HepG2 (cell line): ENCODE results near the gene MYO5A. TPM values are rescaled to one million over a fixed set of nuclear protein-coding genes. Genes with fewer than 3 reads are reported as not detected.

Source experiments
- ATAC-seq: fragments of 200-7000 bp; cut with Tn5 transposase; 3 replicates; pipeline ENCODE4 v1.9.1; 2020; ENCODE audit warnings: mild to moderate bottlenecking, moderate library complexity
- BruUV-seq: library from RNA; stranded (reverse); fragments of 400-500 nt; replicated peaks from 2 replicates; lab custom pipeline; 2021; lab: Mats Ljungman, UMichigan
- CTCF ChIA-PET: fragments of 300-600 bp; formaldehyde crosslinking; extraction: SDS; loops from one replicate; lab custom pipeline; 2021; ENCODE audit warnings: low total read pairs, inconsistent platforms, low intra/inter-chr PET ratio; lab: Yijun Ruan, JAX
- POLR2A ChIA-PET: fragments of 350-600 bp; sonication (Branson Sonifier 250); formaldehyde crosslinking; loops from one replicate; lab custom pipeline; 2020; ENCODE audit warnings: antibody characterized with exemption, inconsistent platforms; lab: Yijun Ruan, JAX
- DNase-seq: peaks from one replicate; pipeline ENCODE4 v3.0.0-alpha.2; 2015; ENCODE audit warnings: low spot score
- FAIRE-seq: peaks from 3 replicates; lab custom pipeline; 2011; peaks lifted over from hg19 to GRCh38; lab: Jason Lieb, UNC
- H2AFZ ChIP-seq: one replicate; pipeline ENCODE4 v1.6.1; 2011; ENCODE audit warnings: low read length, inconsistent platforms
- H3K27ac ChIP-seq: fragments of 300-600 bp; 3 replicates; pipeline ENCODE4 v1.8.0; 2011; ENCODE audit warnings: mixed run types, mild to moderate bottlenecking, mixed read lengths, low read length, inconsistent platforms; ENCODE audit not compliant: insufficient read depth; ENCODE audit errors: extremely low read length
- H3K27me3 ChIP-seq, 2 experiments: fragments of 200-600 bp in 1 of 2; 2 replicates in 1 of 2; 3 replicates in 1 of 2; pipeline versions ENCODE4 v1.6.0 to v1.8.0; 2011; ENCODE audit warnings: low read length in 2 of 2, mild to moderate bottlenecking in 2 of 2, moderate library complexity in 2 of 2, inconsistent platforms in 1 of 2; ENCODE audit not compliant: insufficient read depth in 2 of 2, control insufficient read depth in 1 of 2
- H3K36me3 ChIP-seq, 2 experiments: fragments of 200-600 bp in 1 of 2; replicated peaks in 1 of 2; 2 replicates in 1 of 2; 3 replicates in 1 of 2; pipeline versions ENCODE4 v1.5.1 to v1.8.0; 2011; ENCODE audit warnings: low read length in 2 of 2, inconsistent platforms in 1 of 2; ENCODE audit not compliant: insufficient read depth in 2 of 2, control insufficient read depth in 1 of 2
- H3K4me1 ChIP-seq: 2 replicates; pipeline ENCODE4 v1.5.1; 2012; ENCODE audit warnings: low read length, inconsistent platforms; ENCODE audit not compliant: insufficient read depth
- H3K4me2 ChIP-seq: 2 replicates; pipeline ENCODE4 v1.6.0; 2011; ENCODE audit warnings: low read depth, low read length, inconsistent platforms
- H3K4me3 ChIP-seq, 3 experiments: fragments of 200-600 bp in 1 of 3; sonication (generic), shearing (Covaris generic) in 1 of 3; replicated peaks in 1 of 3; 2 replicates each; pipeline ENCODE4 v1.5.1; 2011 to 2016; ENCODE audit warnings: low read length in 3 of 3, inconsistent platforms in 2 of 3, low read depth in 2 of 3, mild to moderate bottlenecking in 2 of 3, control low read depth in 1 of 3, mixed read lengths in 1 of 3; ENCODE audit not compliant: insufficient read depth in 1 of 3
- H3K79me2 ChIP-seq: one replicate; pipeline ENCODE4 v1.6.1; 2011; ENCODE audit warnings: low read length, inconsistent platforms; ENCODE audit not compliant: insufficient read depth
- H3K9ac ChIP-seq: 2 replicates; pipeline ENCODE4 v1.6.0; 2011; ENCODE audit warnings: mild to moderate bottlenecking, low read depth, low read length, inconsistent platforms; ENCODE audit not compliant: insufficient read depth
- H3K9me3 ChIP-seq: 2 replicates; pipeline ENCODE4 v1.5.1; 2012; ENCODE audit warnings: mild to moderate bottlenecking, low read length
- H4K20me1 ChIP-seq: 2 replicates; pipeline ENCODE4 v1.6.0; 2011; ENCODE audit warnings: inconsistent platforms, mild to moderate bottlenecking, low read length, moderate library complexity; ENCODE audit not compliant: insufficient read depth
- CTCF ChIP-seq: sonication (generic); formaldehyde crosslinking; IDR thresholded peaks from 2 replicates; pipeline ENCODE4 v1.5.0; 2020; ENCODE audit warnings: mild to moderate bottlenecking, missing genetic modification reagents, moderate library complexity
- GTF3A ChIP-seq: sonication (generic); formaldehyde crosslinking; conservative IDR thresholded peaks from 2 replicates; pipeline ENCODE4 v1.4.0; 2020; ENCODE audit warnings: mild to moderate bottlenecking, missing genetic modification reagents
- MAF1 ChIP-seq: sonication (generic); formaldehyde crosslinking; IDR thresholded peaks from 2 replicates; pipeline ENCODE4 v1.5.0; 2020; ENCODE audit warnings: missing genetic modification reagents, borderline replicate concordance
- RORA ChIP-seq: sonication (generic); formaldehyde crosslinking; IDR thresholded peaks from 2 replicates; pipeline ENCODE4 v1.5.0; 2020; ENCODE audit warnings: mild to moderate bottlenecking, missing genetic modification reagents, moderate library complexity
- STAG1 ChIP-seq: sonication (generic); formaldehyde crosslinking; IDR thresholded peaks from 2 replicates; pipeline ENCODE4 v1.4.0; 2020; ENCODE audit warnings: missing genetic modification reagents
- THAP7 ChIP-seq: sonication (generic); formaldehyde crosslinking; IDR thresholded peaks from 2 replicates; pipeline ENCODE4 v1.8.1; 2023; ENCODE audit warnings: mild to moderate bottlenecking, missing genetic modification reagents
- ZNF567 ChIP-seq: sonication (generic); formaldehyde crosslinking; IDR thresholded peaks from 2 replicates; pipeline ENCODE4 v1.8.1; 2023; ENCODE audit warnings: mild to moderate bottlenecking, missing genetic modification reagents, borderline replicate concordance
- ZNF784 ChIP-seq: sonication (generic); formaldehyde crosslinking; IDR thresholded peaks from 2 replicates; pipeline ENCODE4 v1.5.1; 2020; ENCODE audit warnings: missing genetic modification reagents, mild to moderate bottlenecking, borderline replicate concordance
- in situ Hi-C: cut with HindIII; loops from 2 replicates; pipeline ENCODE4 v1.10.0; 2017; ENCODE audit warnings: low pct_unique_long_range_greater_than_20kb; ENCODE audit not compliant: extremely low pct_ligation_motif_present
- intact Hi-C: fragments of 100-400 bp; cut with micrococcal nuclease; formaldehyde crosslinking; loops from one replicate; pipeline ENCODE4 v1.10.0; 2022; ENCODE audit not compliant: unreplicated experiment
- polyA plus RNA-seq, 8 experiments: library from polyadenylated mRNA; depleted of rRNA in 3 of 8; stranded (reverse) in 7 of 8; unstranded in 1 of 8; fragments of >200 nt; fragmentation: Illumina TruSeq in 4 of 8; extraction: Trizol in 4 of 8; gene quantifications; 2 replicates each; pipeline versions ENCODE4 v1.2.1 to v1.2.3, GENCODE V29; 2011 to 2016; ENCODE audit warnings: low read depth in 4 of 8, missing spikeins in 1 of 8, mixed read lengths in 1 of 8; ENCODE audit not compliant: insufficient read depth in 1 of 8
- total RNA-seq, 5 experiments: library from RNA; depleted of rRNA; stranded (reverse); fragments of >200 nt; fragmentation: Illumina TruSeq; extraction: Trizol; gene quantifications; 2 replicates each; pipeline ENCODE4 v1.2.3, GENCODE V29; 2016; ENCODE audit warnings: low read depth in 1 of 5

The MYO5A gene
- total and polyA plus RNA-seq, 2 of the 13 experiments (the other 11 are each of a cell fraction or from before 2014, with no cell fraction given): 2.8 to 4.8 TPM

GRCh38 chr15:52463638-52464037, 65.0 kb downstream of the MYO5A start:
- Histone ChIP-seq H3K4me3 (no peak overlapping the region), H3K27ac (no peak overlapping the region), H3K4me2 (no peak overlapping the region), H3K36me3 (no peaks in the 10 kb centered on the region), H4K20me1 (no peaks in the 10 kb centered on the region), H3K9ac (no peak overlapping the region), H3K9me3 (no peaks in the 10 kb centered on the region), H3K4me1 (no peaks in the 10 kb centered on the region), H3K27me3 (no peaks in the 10 kb centered on the region), H2AFZ (no peak overlapping the region), H3K79me2 (no peaks in the 10 kb centered on the region)
- FAIRE-seq (no peak), DNase-seq (no peak), ATAC-seq (no peak)
- ChIA-PET CTCF (no interaction called here), POLR2A (no interaction called here)
- in situ Hi-C loops: no loop called here
- intact Hi-C loops: loop anchor here (2.0 kb wide), 1 partner anchor 207 kb away; no protein-coding TSS in a partner anchor
- TF ChIP-seq RORA: no peak
- TF ChIP-seq THAP7: no peak
- TF ChIP-seq STAG1 (CRISPR knock-in tag): peak; percentile 47
- TF ChIP-seq ZNF784 (CRISPR knock-in tag): no peak
- peak; percentile 35 for TF ChIP-seq CTCF (CRISPR knock-in tag)
- no peak for TF ChIP-seq MAF1
- no peak for TF ChIP-seq ZNF567
- no peak for TF ChIP-seq GTF3A
- BruUV-seq: no TSS peak
